WTC11 (cell line): ENCODE results near the gene NKPD1.

ENCODE experiments used
- CREM ChIP-seq: sonication (generic); formaldehyde crosslinking; IDR thresholded peaks from 2 replicates; pipeline ENCODE4 v1.8.1; 2022; ENCODE audit warnings: mild to moderate bottlenecking, missing genetic modification reagents, moderate library complexity
- CTCF ChIP-seq: fragments of 200-600 bp; IDR thresholded peaks from 2 replicates; pipeline ENCODE4 v1.8.0; 2022; ENCODE audit warnings: antibody characterized with exemption
- E2F1 ChIP-seq: sonication (generic); formaldehyde crosslinking; IDR thresholded peaks from 2 replicates; pipeline ENCODE4 v1.8.0; 2022; ENCODE audit warnings: mild to moderate bottlenecking, missing genetic modification reagents
- FOXP4 ChIP-seq: sonication (generic); formaldehyde crosslinking; IDR thresholded peaks from 2 replicates; pipeline ENCODE4 v1.8.0; 2022; ENCODE audit warnings: mild to moderate bottlenecking, missing genetic modification reagents
- HMGXB4 ChIP-seq: sonication (generic); formaldehyde crosslinking; IDR thresholded peaks from 2 replicates; pipeline ENCODE4 v1.8.1; 2023; ENCODE audit warnings: mild to moderate bottlenecking, moderate library complexity, missing genetic modification reagents
- MAX ChIP-seq: sonication (generic); formaldehyde crosslinking; IDR thresholded peaks from 2 replicates; pipeline ENCODE4 v1.8.0; 2022; ENCODE audit warnings: mild to moderate bottlenecking, missing genetic modification reagents
- NFYB ChIP-seq: sonication (generic); formaldehyde crosslinking; conservative IDR thresholded peaks from 2 replicates; pipeline ENCODE4 v1.8.0; 2022; ENCODE audit warnings: low read depth, missing genetic modification reagents
- TP53 ChIP-seq: sonication (generic); formaldehyde crosslinking; IDR thresholded peaks from 2 replicates; pipeline ENCODE4 v1.8.1; 2023; ENCODE audit warnings: mild to moderate bottlenecking, missing genetic modification reagents
- ZNF232 ChIP-seq: sonication (generic); formaldehyde crosslinking; IDR thresholded peaks from 2 replicates; pipeline ENCODE4 v1.8.0; 2022; ENCODE audit warnings: mild to moderate bottlenecking, missing genetic modification reagents

GRCh38 chr19:45178262-45179071 lies 17.7 kb upstream of the NKPD1 start, which contains the start of gene BLOC1S3:
- TF ChIP-seq CTCF (peak; percentile 38), CREM (peak; percentile 85), ZNF232 (CRISPR knock-in tag) (peak; percentile 69; the same call in 1 of the 2 replicates), MAX (CRISPR knock-in tag) (peak; percentile 92), HMGXB4 (CRISPR knock-in tag) (no peak), TP53 (CRISPR knock-in tag) (no peak), NFYB (CRISPR knock-in tag) (peak; percentile 77), E2F1 (no peak), FOXP4 (no peak)
